Activated naive CD8-positive, alpha-beta T cell treated with anti-CD3 and anti-CD28 coated beads, Interleukin-2, amount 50 U/mL, for 24 hours (primary cell): Measurements from ENCODE around the gene OR51F2.
"Not testable (repeated sequence)": the region's sequence is repeated elsewhere in the genome, so short reads cannot be mapped to it uniquely, and the experiment has no call there.

Experiments
- ATAC-seq: fragments of 150-1000 bp; cut with Tn5 transposase; one replicate; pipeline ENCODE4 v1.10.0; 2021
- DNase-seq: peaks from one replicate; pipeline ENCODE4 v3.0.0; 2021
- H3K27ac Mint-ChIP-seq: one replicate; pipeline ENCODE4 v1.8.0; 2021; ENCODE audit warnings: mild to moderate bottlenecking, mixed read lengths
- H3K27me3 Mint-ChIP-seq: one replicate; pipeline ENCODE4 v1.8.0; 2021; ENCODE audit warnings: mixed read lengths
- H3K36me3 Mint-ChIP-seq: one replicate; pipeline ENCODE4 v1.8.0; 2021; ENCODE audit warnings: low read depth, mixed read lengths
- H3K4me1 Mint-ChIP-seq: one replicate; pipeline ENCODE4 v1.8.0; 2021; ENCODE audit warnings: mixed read lengths
- H3K4me3 Mint-ChIP-seq: one replicate; pipeline ENCODE4 v1.8.0; 2021; ENCODE audit warnings: mild to moderate bottlenecking, moderate library complexity, mixed read lengths
- H3K9me3 Mint-ChIP-seq: one replicate; pipeline ENCODE4 v1.8.0; 2021; ENCODE audit warnings: mixed read lengths

Gene OR51F2, protein sequence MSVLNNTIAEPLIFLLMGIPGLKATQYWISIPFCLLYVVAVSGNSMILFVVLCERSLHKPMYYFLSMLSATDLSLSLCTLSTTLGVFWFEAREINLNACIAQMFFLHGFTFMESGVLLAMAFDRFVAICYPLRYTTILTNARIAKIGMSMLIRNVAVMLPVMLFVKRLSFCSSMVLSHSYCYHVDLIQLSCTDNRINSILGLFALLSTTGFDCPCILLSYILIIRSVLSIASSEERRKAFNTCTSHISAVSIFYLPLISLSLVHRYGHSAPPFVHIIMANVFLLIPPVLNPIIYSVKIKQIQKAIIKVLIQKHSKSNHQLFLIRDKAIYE

DNA sequence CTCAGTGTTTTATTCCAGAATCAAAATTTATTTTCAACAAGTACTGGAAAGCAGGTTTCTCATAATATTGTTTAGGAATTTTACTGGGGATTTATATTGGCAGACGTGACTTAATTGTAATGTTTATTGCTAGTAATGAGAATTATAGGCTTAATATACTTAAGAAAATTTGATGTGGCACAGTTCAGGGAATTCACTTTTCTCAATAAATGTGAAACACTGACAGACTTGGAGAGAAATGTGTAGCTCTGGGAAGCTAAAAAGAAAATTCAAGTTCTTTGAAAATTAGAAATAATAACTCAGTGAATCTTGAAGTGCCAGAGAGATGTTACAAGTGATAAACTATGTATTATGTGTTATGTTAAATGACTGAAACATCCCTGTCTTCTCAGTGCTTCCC, at the start of gene OR51F2:
OR51F2 (plus strand) TSS at position 301 of the 400 bp plus-strand sequence. CDS start 101 bp downstream, outside the sequence.
- DNase-seq, result no peak
- Mint-ChIP-seq H3K9me3 (no peaks in the 10 kb centered on the region), H3K4me1 (no peaks in the 10 kb centered on the region), H3K27ac (no peak within 1 kb of the TSS), H3K36me3 (no peaks in the 10 kb centered on the region), H3K27me3 (peaks cover 3% of the 10 kb centered on the region), H3K4me3 (no peak within 1 kb of the TSS)
- no peak for ATAC-seq

DNA sequence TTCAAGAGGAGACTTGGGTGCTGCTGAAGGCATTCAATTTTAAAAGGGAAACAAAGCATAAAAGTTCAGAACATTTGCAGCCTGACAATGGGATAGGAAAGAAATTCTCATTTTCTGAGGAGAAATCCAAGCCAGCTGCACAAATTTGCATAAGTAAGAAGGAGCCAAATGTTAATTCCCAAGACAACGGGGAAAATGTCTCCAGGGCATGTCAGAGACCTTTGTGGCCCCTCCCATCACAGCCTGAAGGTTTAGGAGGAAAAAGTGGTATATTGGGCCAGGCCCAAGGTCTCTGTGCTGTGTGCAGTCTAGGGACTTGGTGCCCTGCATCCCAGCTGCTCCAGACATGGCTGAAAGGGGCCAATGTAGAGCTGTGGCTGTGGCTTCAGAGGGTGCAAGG, 38.7 kb upstream of the OR51F2 start:
- ATAC-seq (no peak), DNase-seq (no peak)
- no peaks in the 10 kb centered on the region for H3K4me1 Mint-ChIP-seq
- H3K9me3 Mint-ChIP-seq, result peaks cover 5% of the 10 kb centered on the region
- no peaks in the 10 kb centered on the region for H3K36me3 Mint-ChIP-seq
- no peak overlapping the region for H3K4me3 Mint-ChIP-seq
- peaks cover 5% of the 10 kb centered on the region for H3K27me3 Mint-ChIP-seq
- H3K27ac Mint-ChIP-seq, result no peak overlapping the region

DNA sequence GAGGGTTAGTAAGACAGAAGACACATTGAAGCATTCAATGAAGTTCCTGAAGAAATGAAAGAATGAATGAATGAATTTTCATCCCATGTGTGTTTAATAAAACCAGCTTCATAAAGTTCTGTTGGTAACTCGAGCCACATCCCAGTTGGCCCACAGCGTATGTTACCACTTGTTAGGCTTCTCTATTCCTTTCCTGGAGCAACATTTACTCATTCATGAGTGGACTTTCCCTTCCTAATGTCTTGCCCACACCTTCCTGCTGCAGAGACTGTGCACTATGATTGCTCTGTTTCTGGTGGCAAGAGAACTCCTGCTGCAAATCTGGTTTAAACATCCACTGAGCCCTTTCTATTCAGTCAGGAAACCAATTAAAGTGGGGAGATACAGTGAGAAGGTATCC, 23.9 kb upstream of the OR51F2 start:
- no peak for DNase-seq
- Mint-ChIP-seq H3K27ac (no peak overlapping the region), H3K27me3 (peaks cover 4% of the 10 kb centered on the region), H3K4me1 (no peaks in the 10 kb centered on the region), H3K4me3 (no peak overlapping the region), H3K36me3 (no peaks in the 10 kb centered on the region), H3K9me3 (no peaks in the 10 kb centered on the region)
- no peak for ATAC-seq

DNA sequence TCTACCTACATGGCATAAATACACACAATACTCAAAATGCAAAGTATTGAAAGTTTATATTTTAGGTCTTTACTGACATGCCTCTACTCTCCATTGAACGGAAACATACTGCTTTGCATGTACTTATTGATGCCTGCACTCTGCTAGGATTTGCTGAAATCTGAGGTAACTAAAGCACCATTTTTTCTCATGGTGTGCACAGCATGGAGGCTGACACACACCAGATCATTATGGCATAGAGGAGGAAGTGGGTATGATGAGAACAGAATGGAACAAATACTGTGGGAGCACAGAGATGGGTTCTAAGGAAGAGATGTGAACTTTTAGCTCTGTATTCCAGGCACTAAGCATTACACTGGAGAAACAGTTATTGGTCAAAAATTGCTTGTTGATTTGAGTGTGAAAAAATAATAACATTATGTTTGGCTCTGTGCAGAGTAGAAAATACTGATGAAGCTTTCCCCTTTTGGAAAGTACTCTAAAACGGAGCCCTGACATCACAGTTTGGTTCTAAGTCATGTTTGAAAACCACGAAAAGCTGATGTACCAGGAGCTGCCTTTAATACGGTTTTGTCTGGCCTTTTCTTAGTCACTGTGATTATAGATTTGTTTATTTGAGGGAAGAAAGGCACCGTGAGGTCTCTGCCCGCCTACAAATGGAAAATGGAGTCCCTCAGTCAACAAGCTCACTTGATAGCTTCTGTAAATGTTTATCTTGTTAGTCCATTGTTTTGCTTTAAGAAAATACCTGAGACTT, 22.5 kb upstream of the OR51F2 start:
- Mint-ChIP-seq H3K27me3 (peaks cover 2% of the 10 kb centered on the region), H3K9me3 (no peaks in the 10 kb centered on the region), H3K4me3 (no peak overlapping the region), H3K4me1 (no peaks in the 10 kb centered on the region), H3K36me3 (no peaks in the 10 kb centered on the region), H3K27ac (no peak overlapping the region)
- no peak for ATAC-seq
- no peak for DNase-seq

DNA sequence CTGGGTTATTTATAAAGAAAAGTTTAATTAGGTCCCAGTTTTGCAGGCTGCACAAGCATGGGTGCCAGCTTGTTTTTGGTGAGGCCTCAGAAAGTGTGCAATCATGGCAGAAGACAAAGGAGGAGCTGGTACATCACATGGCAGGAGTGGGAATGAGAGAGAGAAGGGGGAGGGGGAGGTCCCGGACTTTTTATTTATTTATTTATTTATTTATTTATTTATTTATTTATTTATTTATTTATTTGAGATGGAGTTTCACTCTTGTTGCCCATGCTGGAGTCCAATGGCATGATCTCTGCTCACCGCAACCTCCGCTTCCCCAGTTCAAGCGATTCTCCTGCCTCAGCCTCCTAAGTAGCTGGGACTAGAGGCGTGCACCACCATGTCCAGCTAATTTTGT, 19.8 kb upstream of the OR51F2 start:
- not testable (repeated sequence) for H3K4me3 Mint-ChIP-seq, DNase-seq, H3K27ac Mint-ChIP-seq, H3K9me3 Mint-ChIP-seq, H3K27me3 Mint-ChIP-seq, H3K36me3 Mint-ChIP-seq, H3K4me1 Mint-ChIP-seq, ATAC-seq

DNA sequence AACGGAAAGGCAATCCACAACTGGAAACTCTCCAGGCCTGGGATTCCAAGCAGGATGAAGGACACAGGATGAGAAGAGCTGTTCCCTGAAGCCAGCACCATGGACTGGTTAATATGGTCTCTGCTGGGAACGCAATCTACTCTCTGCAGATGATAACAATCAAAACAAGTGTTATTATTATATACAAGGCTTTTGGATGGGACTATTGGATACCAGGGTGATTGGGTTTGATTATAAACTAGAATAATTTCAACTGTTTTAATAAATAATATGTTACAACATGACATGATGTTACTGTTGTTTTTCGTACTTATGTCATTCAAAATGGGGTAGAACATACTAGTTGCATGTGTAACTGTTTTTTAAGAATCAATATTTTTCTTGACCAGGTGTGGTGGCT, 16.8 kb upstream of the OR51F2 start, which contains the start of gene OR52R1:
OR52R1 (minus strand) TSS at position 101 of the 400 bp plus-strand sequence; CDS start at position 101, 0 bp downstream.
- Mint-ChIP-seq H3K36me3 (no peaks in the 10 kb centered on the region), H3K27me3 (no peaks in the 10 kb centered on the region), H3K9me3 (no peaks in the 10 kb centered on the region), H3K27ac (no peak within 1 kb of the TSS), H3K4me1 (no peaks in the 10 kb centered on the region), H3K4me3 (no peak within 1 kb of the TSS)
- ATAC-seq, result no peak
- DNase-seq, result no peak

DNA sequence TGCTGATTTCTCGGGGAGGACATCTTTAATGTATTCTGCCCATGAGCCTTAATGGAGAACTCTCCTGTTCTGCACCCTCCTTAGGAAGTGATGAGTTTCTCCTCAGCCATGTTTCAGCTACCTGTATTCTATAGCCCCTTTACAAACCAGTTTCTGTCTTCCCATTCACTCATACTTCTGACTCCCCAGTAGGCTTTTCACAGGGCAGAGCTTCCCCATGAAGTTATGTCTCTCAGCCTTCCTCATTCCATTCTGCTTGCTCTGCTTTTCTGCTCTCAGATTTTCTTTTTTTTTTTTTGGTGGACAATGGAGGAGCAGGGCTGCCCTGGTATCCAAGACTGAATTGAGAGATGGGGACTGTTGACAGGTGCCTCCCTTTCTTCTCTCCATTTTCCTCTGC, 12.6 kb upstream of the OR51F2 start:
- H3K4me1 Mint-ChIP-seq, result no peaks in the 10 kb centered on the region
- H3K4me3 Mint-ChIP-seq, result no peak overlapping the region
- DNase-seq (no peak), ATAC-seq (no peak)
- no peaks in the 10 kb centered on the region for H3K27me3 Mint-ChIP-seq
- H3K27ac Mint-ChIP-seq, result no peak overlapping the region
- H3K9me3 Mint-ChIP-seq, result no peaks in the 10 kb centered on the region
- H3K36me3 Mint-ChIP-seq, result no peaks in the 10 kb centered on the region

DNA sequence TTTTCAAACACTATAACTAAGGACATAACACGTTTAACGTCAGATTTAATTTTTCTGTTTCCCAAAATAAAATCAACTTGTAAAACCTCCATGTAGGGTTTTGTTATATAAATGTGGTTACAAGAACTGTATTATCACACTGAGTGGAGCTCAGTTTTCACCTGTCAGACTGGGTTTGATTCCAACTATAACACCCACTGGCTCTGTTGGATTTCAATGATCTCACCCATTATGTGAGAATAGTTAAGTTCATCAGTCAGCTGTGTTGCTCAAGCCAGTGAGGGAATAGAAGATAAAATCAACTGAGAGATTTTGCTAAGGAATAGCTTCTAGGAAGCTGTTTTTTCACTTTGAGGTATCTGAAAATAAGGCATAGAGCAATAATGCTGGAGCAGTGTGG, 11.9 kb upstream of the OR51F2 start:
- ATAC-seq, result no peak
- H3K4me3 Mint-ChIP-seq, result no peak overlapping the region
- no peaks in the 10 kb centered on the region for H3K9me3 Mint-ChIP-seq
- H3K4me1 Mint-ChIP-seq, result no peaks in the 10 kb centered on the region
- H3K27ac Mint-ChIP-seq, result no peak overlapping the region
- H3K27me3 Mint-ChIP-seq, result no peaks in the 10 kb centered on the region
- DNase-seq, result no peak
- H3K36me3 Mint-ChIP-seq, result no peaks in the 10 kb centered on the region

DNA sequence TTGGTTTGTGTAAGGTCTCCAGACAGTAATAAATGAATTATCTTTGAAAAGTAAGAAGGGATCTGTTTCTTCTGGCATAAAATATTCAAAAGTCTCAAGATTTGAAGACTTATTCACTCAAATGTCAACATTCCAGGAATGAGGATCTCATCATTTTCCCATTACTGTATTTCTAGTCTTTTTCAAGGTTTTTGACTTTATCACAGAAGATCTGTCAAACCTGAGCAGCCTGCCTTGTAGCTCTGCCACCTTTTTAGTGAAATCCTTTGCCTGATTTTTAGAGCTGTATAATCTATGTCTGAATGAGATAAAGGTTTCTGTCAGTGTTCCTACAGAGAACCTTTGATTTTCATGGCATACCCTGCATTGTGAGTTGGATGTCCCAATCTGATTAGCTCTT, 4.0 kb downstream of the OR51F2 start:
- no peak overlapping the region for H3K4me3 Mint-ChIP-seq
- no peaks in the 10 kb centered on the region for H3K27me3 Mint-ChIP-seq
- H3K36me3 Mint-ChIP-seq, result no peaks in the 10 kb centered on the region
- H3K4me1 Mint-ChIP-seq, result no peaks in the 10 kb centered on the region
- ATAC-seq, result no peak
- no peak for DNase-seq
- no peaks in the 10 kb centered on the region for H3K9me3 Mint-ChIP-seq
- H3K27ac Mint-ChIP-seq, result no peak overlapping the region

DNA sequence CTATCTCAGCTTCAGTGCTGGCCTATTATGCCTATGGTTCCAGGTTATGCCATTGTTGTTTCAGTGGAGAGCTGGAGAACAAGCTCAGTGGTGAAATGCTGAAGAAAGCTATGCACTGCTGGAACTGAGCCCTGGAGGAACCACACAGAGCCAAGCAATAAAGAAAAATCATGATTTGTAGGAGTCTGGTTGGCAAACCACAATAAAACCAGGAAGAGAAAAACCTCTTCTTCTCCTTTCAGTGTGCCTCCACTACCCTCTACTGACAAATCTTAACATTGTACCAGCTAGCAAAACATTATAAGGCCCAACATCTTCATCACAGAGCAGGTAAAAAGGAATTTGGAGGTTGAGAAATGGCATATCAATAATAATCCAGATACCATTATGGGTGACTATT, 5.3 kb downstream of the OR51F2 start:
- DNase-seq (no peak), ATAC-seq (no peak)
- H3K9me3 Mint-ChIP-seq, result no peaks in the 10 kb centered on the region
- H3K4me3 Mint-ChIP-seq, result no peak overlapping the region
- no peaks in the 10 kb centered on the region for H3K36me3 Mint-ChIP-seq
- H3K27me3 Mint-ChIP-seq, result no peaks in the 10 kb centered on the region
- H3K27ac Mint-ChIP-seq, result no peak overlapping the region
- H3K4me1 Mint-ChIP-seq, result no peaks in the 10 kb centered on the region

DNA sequence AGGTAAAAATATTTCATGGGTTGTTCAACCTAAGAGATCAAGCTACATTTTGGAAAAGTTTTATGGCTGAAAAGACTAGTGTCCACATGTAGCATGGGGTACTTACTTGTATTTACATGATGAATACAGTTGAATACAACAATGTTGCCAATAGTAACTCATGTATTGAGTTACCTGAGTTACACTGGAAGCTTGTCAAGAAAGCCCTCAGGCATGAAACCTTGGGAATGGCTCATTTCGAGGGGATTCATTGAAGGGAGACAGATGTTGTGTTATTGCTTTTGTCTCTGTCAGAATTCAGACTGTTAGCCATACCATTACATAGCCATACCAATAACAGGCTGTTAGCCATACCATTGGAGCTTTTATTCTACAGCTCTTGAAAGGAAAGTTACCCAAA, 9.2 kb downstream of the OR51F2 start:
- Mint-ChIP-seq H3K4me1 (no peaks in the 10 kb centered on the region), H3K36me3 (no peaks in the 10 kb centered on the region), H3K27me3 (no peaks in the 10 kb centered on the region), H3K27ac (no peak overlapping the region), H3K9me3 (no peaks in the 10 kb centered on the region), H3K4me3 (no peak overlapping the region)
- ATAC-seq (no peak), DNase-seq (no peak)

DNA sequence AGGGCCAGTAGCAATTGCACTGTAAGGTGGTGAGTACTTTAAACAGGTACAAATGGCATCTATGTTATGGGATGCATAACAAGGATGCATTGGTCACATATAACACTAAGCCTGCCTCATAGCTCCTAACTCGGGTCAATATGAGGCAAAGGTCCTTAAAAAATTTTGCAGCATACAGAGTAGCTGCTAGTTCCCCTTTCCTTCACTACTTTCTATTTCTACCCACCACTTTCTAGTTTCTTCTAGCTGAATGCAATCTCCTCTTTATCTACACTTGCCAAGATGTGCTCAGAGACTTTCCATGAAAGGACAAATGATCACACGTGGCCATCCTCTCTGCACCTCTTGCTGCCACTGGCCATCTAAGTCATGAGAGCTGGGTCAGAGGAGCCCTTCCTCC, 9.8 kb downstream of the OR51F2 start:
- H3K4me1 Mint-ChIP-seq, result no peaks in the 10 kb centered on the region
- H3K4me3 Mint-ChIP-seq, result no peak overlapping the region
- ATAC-seq, result no peak
- no peak for DNase-seq
- H3K9me3 Mint-ChIP-seq, result no peaks in the 10 kb centered on the region
- no peaks in the 10 kb centered on the region for H3K27me3 Mint-ChIP-seq
- H3K36me3 Mint-ChIP-seq, result no peaks in the 10 kb centered on the region
- no peak overlapping the region for H3K27ac Mint-ChIP-seq

DNA sequence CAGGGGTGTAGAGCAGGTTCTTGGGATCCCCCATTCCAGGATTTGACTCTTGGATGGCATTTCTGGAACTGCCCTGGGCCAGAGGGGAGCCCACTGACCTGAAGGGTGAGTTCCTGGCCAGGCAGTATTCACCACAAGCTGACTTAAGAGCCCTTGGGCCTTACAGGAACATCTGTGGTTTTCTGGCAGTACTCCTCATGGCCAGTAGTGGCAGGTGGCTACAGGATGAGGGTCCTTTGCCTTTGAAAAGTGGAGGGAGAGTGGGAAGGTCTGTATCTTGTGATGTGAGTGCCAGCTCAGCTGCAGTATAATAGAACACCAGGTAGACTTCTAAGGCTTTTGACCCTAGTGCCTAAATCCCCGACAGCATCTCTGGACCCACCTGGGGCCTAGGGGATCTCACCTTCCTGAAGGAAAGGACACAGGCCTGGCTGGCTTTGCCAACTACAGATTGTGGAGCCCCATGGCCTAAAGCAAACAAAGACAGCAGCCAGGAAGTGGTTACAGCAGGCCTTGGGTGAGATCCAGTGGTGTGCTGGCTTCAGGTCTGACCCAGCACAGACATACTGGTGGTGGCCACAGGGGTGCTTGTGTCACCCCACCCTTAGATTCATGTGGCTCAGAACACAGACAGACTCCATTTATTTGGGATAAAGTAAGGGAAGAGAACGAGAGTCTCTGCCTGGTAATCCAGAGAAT, 18.9 kb downstream of the OR51F2 start:
- ATAC-seq (no peak), DNase-seq (no peak)
- Mint-ChIP-seq H3K27ac (no peak overlapping the region), H3K4me3 (no peak overlapping the region), H3K27me3 (peaks cover 8% of the 10 kb centered on the region), H3K9me3 (no peaks in the 10 kb centered on the region), H3K36me3 (no peaks in the 10 kb centered on the region), H3K4me1 (no peaks in the 10 kb centered on the region)

DNA sequence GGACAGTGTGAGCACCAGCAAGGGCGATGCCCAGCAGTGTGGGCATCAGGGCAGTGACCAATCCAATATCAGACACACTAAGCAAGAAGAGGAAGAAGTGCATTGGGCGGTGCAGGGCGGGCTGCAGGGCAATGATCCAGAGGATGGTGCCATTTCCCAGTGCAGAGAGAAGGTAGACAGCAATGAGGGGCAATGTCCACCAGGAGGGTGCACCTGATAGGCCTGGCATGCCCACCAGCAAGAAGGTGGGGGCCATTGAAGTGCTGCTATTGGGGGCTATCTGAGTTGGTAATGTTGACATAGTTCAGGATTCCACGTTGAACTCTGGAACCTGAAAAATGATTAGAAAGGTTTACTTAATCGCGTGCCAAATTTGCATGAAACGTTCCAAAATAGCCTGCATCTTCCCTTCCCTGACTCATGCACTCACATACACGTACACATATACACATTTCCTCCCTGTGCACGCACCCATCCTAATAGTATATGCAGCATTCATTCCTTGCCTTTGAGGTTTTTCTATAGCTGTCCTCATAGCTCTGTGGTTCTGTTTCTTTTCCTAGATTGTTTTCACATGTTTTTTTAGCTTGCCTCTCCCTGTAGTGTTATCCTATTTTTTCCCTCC, 27.9 kb downstream of the OR51F2 start, which contains the start of gene OR51S1:
OR51S1 (minus strand) TSS at position 301 of the 625 bp plus-strand sequence; CDS start at position 301, 0 bp downstream.
- Mint-ChIP-seq H3K4me3 (no peak within 1 kb of the TSS), H3K27me3 (peaks cover 9% of the 10 kb centered on the region), H3K4me1 (no peaks in the 10 kb centered on the region), H3K9me3 (no peaks in the 10 kb centered on the region), H3K36me3 (no peaks in the 10 kb centered on the region), H3K27ac (no peak within 1 kb of the TSS)
- DNase-seq (no peak), ATAC-seq (no peak)
